AG08395 (cell line): ENCODE results near the gene PTPRN2.
"Not testable (repeated sequence)": the region's sequence is repeated elsewhere in the genome, so short reads cannot be mapped to it uniquely, and the experiment has no call there.

Experiments used
- DNase-seq: peaks from one replicate; pipeline ENCODE4 v3.0.0; 2012; ENCODE audit warnings: mixed read lengths, low spot score

Gene PTPRN2

GRCh38 chr7:158416283-158416933, 171.2 kb downstream of the PTPRN2 start:
- no peak for DNase-seq

DNA sequence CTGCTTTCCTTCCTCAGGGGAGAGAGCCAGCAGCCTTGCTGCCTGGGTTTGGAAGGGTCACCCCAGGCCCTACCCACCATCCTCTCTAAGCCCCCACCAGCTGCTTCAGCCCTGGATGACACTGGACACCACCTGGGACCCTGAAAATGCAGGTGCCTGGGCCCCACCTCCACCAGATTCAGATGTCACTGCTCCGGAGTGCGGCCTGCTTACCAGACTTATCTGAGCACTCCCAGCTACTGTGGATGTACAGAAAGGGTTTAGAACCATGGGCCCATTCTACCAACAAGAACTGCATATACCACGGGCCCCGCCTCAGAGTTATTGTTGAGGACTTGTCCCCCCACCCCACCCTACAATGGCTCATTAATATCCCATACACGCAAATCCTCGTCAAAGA, 172.3 kb downstream of the PTPRN2 start:
- DNase-seq: no peak

DNA sequence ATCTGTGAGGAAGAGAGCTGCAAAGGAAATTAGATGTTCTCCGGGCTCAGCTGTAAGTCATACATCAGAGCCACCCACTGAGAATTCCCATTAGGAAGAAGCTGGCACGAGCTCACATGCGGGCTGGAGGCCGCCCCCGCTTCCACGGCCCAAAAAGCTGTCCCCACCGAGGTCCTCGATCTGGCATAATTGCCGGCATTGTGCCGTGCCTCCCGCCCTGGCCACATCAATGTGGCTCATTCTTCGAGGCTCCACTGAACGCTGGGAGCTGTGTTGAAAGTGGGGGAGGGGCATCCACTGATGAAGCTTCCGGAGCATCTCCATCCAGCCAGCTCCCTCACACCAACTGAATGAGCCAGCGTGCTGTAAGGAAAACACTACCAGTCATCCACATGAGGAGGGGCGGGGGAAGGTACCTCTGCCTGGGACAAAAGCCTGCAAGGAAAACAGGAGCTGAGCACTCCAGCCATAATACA, 173.1 kb downstream of the PTPRN2 start:
- no peak for DNase-seq

GRCh38 chr7:158414002-158414401, 173.6 kb downstream of the PTPRN2 start:
- DNase-seq: no peak

- no peak for DNase-seq
These were observed 176.2 kb downstream of the PTPRN2 start for GRCh38 chr7:158411232-158411950.

- DNase-seq: no peak
These were observed 176.9 kb downstream of the PTPRN2 start for GRCh38 chr7:158410720-158411119.

GRCh38 chr7:158409816-158410330, 177.8 kb downstream of the PTPRN2 start:
- DNase-seq: no peak

GRCh38 chr7:158409120-158409519, 178.5 kb downstream of the PTPRN2 start:
- no peak for DNase-seq

- no peak for DNase-seq
These were observed 179.2 kb downstream of the PTPRN2 start for GRCh38 chr7:158408318-158408920.

DNA sequence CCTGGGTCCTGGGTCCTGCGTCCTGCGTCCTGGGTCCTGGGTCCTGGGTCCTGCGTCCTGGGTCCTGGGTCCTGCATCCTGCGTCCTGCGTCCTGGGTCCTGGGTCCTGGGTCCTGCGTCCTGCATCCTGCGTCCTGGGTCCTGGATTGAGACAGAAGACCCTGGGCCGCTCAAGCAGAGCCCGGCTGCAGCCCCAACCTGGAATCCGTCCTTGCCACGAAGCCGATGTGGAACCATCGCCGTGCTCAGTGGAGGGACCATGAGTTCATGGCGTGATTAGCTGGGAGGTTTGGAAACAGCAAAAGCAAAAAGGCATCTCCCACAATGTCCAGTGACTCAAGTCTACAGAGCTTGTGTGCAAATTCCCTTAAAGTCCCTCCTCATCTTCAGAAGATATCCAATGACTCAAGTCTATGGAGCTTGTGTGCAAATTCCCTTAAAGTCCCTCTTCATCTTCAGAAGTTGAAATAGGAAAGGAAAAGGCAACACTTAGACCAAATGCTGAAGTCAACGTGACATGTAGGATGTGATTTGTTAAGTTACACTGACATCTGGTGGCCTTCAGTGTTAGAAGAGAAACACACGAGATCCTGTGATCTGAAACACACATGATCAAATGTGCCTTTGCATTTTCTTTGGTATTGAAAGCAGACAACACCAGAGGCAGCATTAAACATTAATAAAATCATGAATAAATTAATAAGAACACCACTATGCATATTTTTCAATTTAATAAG, 179.9 kb downstream of the PTPRN2 start:
- DNase-seq: no peak

DNA sequence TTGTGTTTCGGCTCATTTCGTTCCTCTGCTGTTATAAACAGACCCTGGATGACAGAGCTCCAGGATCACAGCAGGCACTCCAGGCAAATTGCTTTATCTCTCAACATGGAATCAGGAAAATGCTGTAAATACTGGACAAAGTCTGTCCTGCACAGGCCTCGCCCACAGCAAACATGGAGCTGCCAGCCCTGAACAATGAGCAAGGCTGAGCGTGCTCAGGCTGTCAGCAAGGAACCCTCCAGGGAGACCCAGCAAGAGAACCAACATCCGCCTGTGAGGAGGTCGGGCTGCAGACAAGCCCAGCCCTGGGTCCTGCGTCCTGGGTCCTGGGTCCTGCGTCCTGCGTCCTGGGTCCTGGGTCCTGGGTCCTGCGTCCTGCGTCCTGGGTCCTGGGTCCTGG, 180.8 kb downstream of the PTPRN2 start:
- DNase-seq: no peak

DNA sequence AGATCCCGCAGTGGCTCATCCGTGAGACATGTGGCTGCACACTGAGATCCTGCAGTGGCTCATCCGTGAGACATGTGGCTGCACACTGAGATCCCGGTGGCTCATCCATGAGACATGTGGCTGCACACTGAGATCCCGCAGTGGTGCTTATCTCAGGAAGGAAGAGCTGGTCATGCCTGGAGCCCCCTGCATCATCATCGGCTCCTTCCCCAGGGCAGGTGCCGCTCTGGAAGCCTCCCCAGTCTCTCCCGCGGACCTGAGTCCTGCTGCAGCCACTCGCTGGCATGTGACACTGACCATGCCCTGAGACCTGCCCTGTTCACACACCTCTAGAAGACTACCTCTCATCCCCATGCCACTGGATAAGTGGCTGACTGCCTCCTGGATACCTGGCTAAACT, 181.3 kb downstream of the PTPRN2 start:
- no peak for DNase-seq

GRCh38 chr7:158405771-158406170, 181.9 kb downstream of the PTPRN2 start:
- DNase-seq: not testable (repeated sequence)

DNA sequence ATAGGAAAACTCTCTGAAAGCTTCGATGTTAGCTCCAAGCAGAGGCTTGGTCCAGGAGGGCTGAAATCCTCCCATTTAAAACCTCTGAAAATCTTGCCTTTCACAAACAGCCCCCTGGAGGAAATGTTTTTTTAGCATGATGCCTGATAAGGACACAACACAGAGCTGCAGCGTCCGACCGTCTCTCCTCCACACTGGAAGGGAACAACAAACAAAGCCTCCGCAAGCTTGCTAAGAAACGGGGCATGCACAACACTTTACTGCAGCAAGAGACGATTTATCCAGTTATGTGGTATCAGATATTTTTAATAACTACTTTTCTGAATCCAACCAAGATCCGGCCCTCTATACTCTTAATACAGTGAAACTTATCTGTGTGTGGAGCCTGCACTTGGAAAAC, 182.3 kb downstream of the PTPRN2 start:
- DNase-seq: no peak

GRCh38 chr7:158404031-158404761, 183.4 kb downstream of the PTPRN2 start:
- DNase-seq: no peak

DNA sequence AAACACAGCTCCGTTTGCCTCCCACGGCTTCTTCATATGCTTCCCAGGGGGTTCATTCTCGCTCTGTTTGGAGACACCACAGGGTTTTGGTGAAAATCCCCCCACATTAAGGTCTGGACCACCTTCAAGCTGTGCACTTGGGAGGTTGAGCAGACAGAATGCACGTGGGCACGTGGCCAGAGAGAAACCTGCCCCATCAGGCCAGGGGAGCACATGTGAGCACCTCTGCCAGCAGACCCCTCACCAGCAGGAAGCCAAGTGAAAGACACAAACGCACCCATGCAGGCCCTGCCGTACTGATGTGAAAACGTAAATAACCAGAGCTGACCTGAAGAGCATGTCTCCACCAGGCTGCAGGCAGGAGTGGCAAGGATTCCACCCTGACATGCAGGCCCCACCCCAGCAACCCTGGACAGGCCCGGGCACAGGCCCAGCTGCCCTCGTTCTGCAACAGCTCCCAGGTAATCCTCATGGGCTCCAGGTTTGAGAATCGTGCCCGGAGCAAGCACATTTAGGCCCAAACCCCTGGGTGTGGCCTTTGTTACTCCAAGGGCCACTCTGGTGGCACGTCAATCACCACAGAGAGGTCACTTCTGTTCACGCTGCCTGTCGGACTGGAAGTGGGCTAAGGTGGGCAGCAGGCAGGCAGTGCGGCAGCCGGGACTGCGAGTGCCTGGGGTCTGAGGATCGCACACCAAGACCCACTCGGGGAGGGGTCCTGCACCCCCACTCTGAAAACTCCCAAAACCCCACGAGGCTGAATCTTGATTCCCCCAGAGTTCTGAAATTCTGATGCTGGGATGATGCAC, 184.4 kb downstream of the PTPRN2 start:
- no peak for DNase-seq

GRCh38 chr7:158402471-158402870, 185.2 kb downstream of the PTPRN2 start:
- no peak for DNase-seq

DNA sequence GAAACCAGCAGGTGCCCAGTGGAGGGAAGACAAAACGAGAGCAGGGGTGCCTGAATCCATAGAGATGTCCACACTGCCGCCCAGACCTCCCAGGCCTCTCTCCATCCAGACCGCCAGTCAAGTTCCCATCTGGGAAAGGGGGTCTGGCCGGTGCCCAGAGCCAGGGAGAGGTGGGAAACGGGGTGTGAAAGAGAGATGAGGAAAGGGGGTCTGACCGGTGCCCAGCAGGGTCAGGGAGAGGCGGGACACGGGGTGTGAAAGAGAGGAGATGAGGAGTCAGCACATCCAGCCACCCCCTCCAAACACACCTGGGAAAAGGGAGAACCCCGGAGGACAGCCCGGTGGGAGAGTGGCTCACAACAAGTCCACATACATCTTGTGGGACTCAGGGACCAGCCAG, 185.8 kb downstream of the PTPRN2 start:
- no peak for DNase-seq

GRCh38 chr7:158401295-158401694, 186.3 kb downstream of the PTPRN2 start:
- no peak for DNase-seq

DNA sequence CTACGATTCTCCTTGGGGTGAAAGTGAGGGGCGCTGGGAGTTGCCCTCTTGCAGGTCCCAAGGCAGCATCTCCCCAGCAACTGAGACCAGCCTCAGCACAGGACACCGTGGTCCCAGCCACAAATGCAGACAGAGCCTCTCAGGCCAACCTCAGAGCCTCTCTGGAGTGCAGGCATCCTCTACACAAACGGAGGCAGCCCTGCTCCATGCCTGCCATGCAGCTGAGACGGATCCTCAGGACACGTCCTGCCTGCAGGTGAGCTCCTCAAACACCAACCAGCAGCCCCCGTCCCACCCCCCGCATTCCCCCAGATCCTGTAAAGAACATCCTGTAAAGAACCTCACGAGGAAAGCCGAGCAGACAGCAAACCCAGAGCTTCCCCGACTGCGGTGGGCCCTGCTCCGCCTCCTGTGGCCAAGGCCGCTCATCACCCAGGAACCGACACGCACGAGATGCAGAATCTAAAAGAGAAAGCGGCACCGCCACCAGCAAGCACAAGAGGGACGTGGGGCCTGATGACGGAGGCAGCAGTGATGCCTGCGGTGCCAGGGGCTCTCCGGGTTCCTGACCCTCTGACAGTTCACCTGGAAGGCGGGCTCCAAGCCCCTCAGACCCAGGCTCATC, 186.9 kb downstream of the PTPRN2 start:
- DNase-seq: no peak
